Liver (tissue), 9 donors: ENCODE results near the gene SLC4A11. TPM values are rescaled to one million over a fixed set of nuclear protein-coding genes. Genes with fewer than 3 reads are reported as not detected.

Experiments used
- DNase-seq: peaks from one replicate; pipeline ENCODE4 v3.0.0-alpha.2; 2017; ENCODE audit warnings: low spot score
- H3K27ac ChIP-seq, 2 donors: one replicate each; pipeline ENCODE4 v1.7.0; 2013; ENCODE audit warnings: inconsistent platforms in 2 of 2, low read length in 2 of 2, control low read depth in 1 of 2, low read depth in 1 of 2, mild to moderate bottlenecking in 1 of 2
- H3K27me3 ChIP-seq, 4 donors: one replicate each; pipeline versions ENCODE4 v1.6.1 to v1.7.0; 2013; ENCODE audit warnings: low read length in 3 of 4, inconsistent platforms in 1 of 4, mild to moderate bottlenecking in 1 of 4, moderate library complexity in 1 of 4; ENCODE audit not compliant: control insufficient read depth in 4 of 4, insufficient read depth in 4 of 4
- H3K36me3 ChIP-seq, 4 donors: one replicate each; pipeline versions ENCODE4 v1.6.1 to v1.7.0; 2013; ENCODE audit warnings: low read length in 3 of 4, mild to moderate bottlenecking in 3 of 4, low read depth in 1 of 4, moderate library complexity in 1 of 4; ENCODE audit not compliant: control insufficient read depth in 4 of 4, insufficient read depth in 3 of 4
- H3K4me1 ChIP-seq, 4 donors: one replicate each; pipeline versions ENCODE4 v1.6.1 to v1.7.0; 2013; ENCODE audit warnings: low read length in 3 of 4, mild to moderate bottlenecking in 3 of 4, moderate library complexity in 1 of 4; ENCODE audit not compliant: control insufficient read depth in 4 of 4, insufficient read depth in 4 of 4
- H3K4me3 ChIP-seq, 3 donors: one replicate each; pipeline versions ENCODE4 v1.6.1 to v1.7.0; 2013; ENCODE audit warnings: low read length in 3 of 3, control low read depth in 1 of 3, low read depth in 1 of 3, mild to moderate bottlenecking in 1 of 3
- H3K9ac ChIP-seq, 2 donors: one replicate each; pipeline ENCODE4 v1.7.0; 2013; ENCODE audit warnings: low read length in 2 of 2, mild to moderate bottlenecking in 2 of 2, moderate library complexity in 2 of 2, control low read depth in 1 of 2, low read depth in 1 of 2
- H3K9me3 ChIP-seq, 4 donors: one replicate each; pipeline versions ENCODE4 v1.6.1 to v1.7.0; 2013; ENCODE audit warnings: low read length in 3 of 4; ENCODE audit not compliant: control insufficient read depth in 4 of 4
- EGR1 ChIP-seq, 2 donors: IDR thresholded peaks; 2 replicates each; pipeline ENCODE4 v1.6.1; 2016 to 2018; ENCODE audit warnings: antibody characterized with exemption in 2 of 2, low read depth in 2 of 2
- FOXA1 ChIP-seq: IDR thresholded peaks from 2 replicates; pipeline ENCODE4 v1.6.1; 2016; ENCODE audit warnings: antibody characterized with exemption
- FOXA2 ChIP-seq: IDR thresholded peaks from 2 replicates; pipeline ENCODE4 v1.6.1; 2016; ENCODE audit warnings: antibody characterized with exemption
- GABPA ChIP-seq, 2 donors: IDR thresholded peaks in 1 of 2; conservative IDR thresholded peaks in 1 of 2; 2 replicates each; pipeline ENCODE4 v1.6.1; 2016; ENCODE audit warnings: antibody characterized with exemption in 2 of 2, mild to moderate bottlenecking in 1 of 2, moderate library complexity in 1 of 2
- HNF4G ChIP-seq: IDR thresholded peaks from 2 replicates; pipeline ENCODE4 v1.6.1; 2016; ENCODE audit warnings: antibody characterized with exemption
- JUND ChIP-seq, 2 donors: IDR thresholded peaks; 2 replicates each; pipeline ENCODE4 v1.6.1; 2016; ENCODE audit warnings: antibody characterized with exemption in 2 of 2
- MAX ChIP-seq: IDR thresholded peaks from 2 replicates; pipeline ENCODE4 v1.6.1; 2016; ENCODE audit warnings: antibody characterized with exemption
- NR2F2 ChIP-seq: IDR thresholded peaks from 2 replicates; pipeline ENCODE4 v1.6.1; 2016; ENCODE audit warnings: antibody characterized with exemption
- RAD21 ChIP-seq, 2 donors: IDR thresholded peaks; 2 replicates each; pipeline ENCODE4 v1.6.1; 2016; ENCODE audit warnings: antibody characterized with exemption in 2 of 2, mild to moderate bottlenecking in 2 of 2
- REST ChIP-seq: IDR thresholded peaks from 2 replicates; pipeline ENCODE4 v1.6.1; 2016; ENCODE audit warnings: antibody characterized with exemption, mild to moderate bottlenecking
- RXRA ChIP-seq, 2 donors: IDR thresholded peaks; 2 replicates each; pipeline ENCODE4 v1.6.1; 2017 to 2018; ENCODE audit warnings: antibody characterized with exemption in 2 of 2, mild to moderate bottlenecking in 1 of 2
- TAF1 ChIP-seq: conservative IDR thresholded peaks from 2 replicates; pipeline ENCODE4 v1.6.1; 2016; ENCODE audit warnings: antibody characterized with exemption, mild to moderate bottlenecking
- YY1 ChIP-seq: IDR thresholded peaks from 2 replicates; pipeline ENCODE4 v1.6.1; 2016; ENCODE audit warnings: antibody characterized with exemption, mild to moderate bottlenecking
- ZBTB33 ChIP-seq: IDR thresholded peaks from 2 replicates; pipeline ENCODE4 v1.6.1; 2016; ENCODE audit warnings: antibody characterized with exemption
- WGBS: extraction: QIAGEN DNeasy Blood & Tissue Kit; methylation state at CpG from one replicate; pipeline ENCODE4 v1.1.7; 2013; 5-methylcytosine and 5-hydroxymethylcytosine counted together
- polyA plus RNA-seq, 2 donors: library from polyadenylated mRNA; stranded (reverse) in 1 of 2; unstranded in 1 of 2; fragments of 200-250 nt in 1 of 2; fragments of >200 nt in 1 of 2; fragmentation: Nextera tagmentation in 1 of 2; extraction: Ambion mirVana in 1 of 2; gene quantifications; one replicate each; pipeline versions ENCODE4 v1.2.1 to v1.2.3, GENCODE V29; 2013 to 2015
- total RNA-seq, 2 donors: library from RNA; depleted of rRNA; stranded (reverse); fragments of >200 nt; gene quantifications; one replicate each; pipeline ENCODE4 v1.2.3, GENCODE V29; 2014
- TF ChIP-seq, protein P1 (sequence below): fragments of 150-350 bp; IDR thresholded peaks from 2 replicates; pipeline ENCODE4 v1.5.1; 2017; ENCODE audit warnings: improper control_type of control experiment, low read depth, low read length; ENCODE audit not compliant: missing input control
- donor health status: healthy.
- donor health status: healthy.
- donor health status: healthy.
- donor health status: healthy.
- donor health status: healthy.

Gene SLC4A11
- total and polyA plus RNA-seq, 4 donors: under 0.01 to 0.13 (median 0.06) TPM

- peaks cover 6 to 24% (median 15%) of the 10 kb centered on the region in 4 donors for H3K4me1 ChIP-seq
- no peaks in the 10 kb centered on the region for H3K27me3 ChIP-seq
- peak overlapping the region; percentile 98 to 99 for H3K27ac ChIP-seq
- peak overlapping the region; percentile 74 to 99 (median 95) for H3K4me3 ChIP-seq
- H3K36me3 ChIP-seq: peaks cover 2 to 18% (median 9%) of the 10 kb centered on the region in 4 donors
- peak overlapping the region; percentile 63 to 91 for H3K9ac ChIP-seq
- no peaks in the 10 kb centered on the region for H3K9me3 ChIP-seq
- TF ChIP-seq YY1: no peak
- TF ChIP-seq MAX: no peak
- no peak for TF ChIP-seq FOXA1
- TF ChIP-seq JUND (IDR thresholded peaks at IDR 0.05): no peak
- TF ChIP-seq GABPA (IDR thresholded peaks at IDR 0.05 in 1 of 2, conservative IDR thresholded peaks at IDR 0.05 in 1 of 2): no peak
- no peak for TF ChIP-seq FOXA2
- no peak for TF ChIP-seq RAD21 (IDR thresholded peaks at IDR 0.05)
- no peak for TF ChIP-seq NR2F2
- TF ChIP-seq TAF1: no peak
- no peak for TF ChIP-seq EGR1 (IDR thresholded peaks at IDR 0.05; ENCODE audit: low read depth in 2 of 2)
- TF ChIP-seq RXRA (IDR thresholded peaks at IDR 0.05): no peak
- TF ChIP-seq HNF4G: no peak
- WGBS: 6% methylated on average over 31 of the region's 31 CpGs
- DNase-seq: peak; percentile 50
These were observed 35.5 kb downstream of the SLC4A11 start for GRCh38 chr20:3203315-3204123.

DNA sequence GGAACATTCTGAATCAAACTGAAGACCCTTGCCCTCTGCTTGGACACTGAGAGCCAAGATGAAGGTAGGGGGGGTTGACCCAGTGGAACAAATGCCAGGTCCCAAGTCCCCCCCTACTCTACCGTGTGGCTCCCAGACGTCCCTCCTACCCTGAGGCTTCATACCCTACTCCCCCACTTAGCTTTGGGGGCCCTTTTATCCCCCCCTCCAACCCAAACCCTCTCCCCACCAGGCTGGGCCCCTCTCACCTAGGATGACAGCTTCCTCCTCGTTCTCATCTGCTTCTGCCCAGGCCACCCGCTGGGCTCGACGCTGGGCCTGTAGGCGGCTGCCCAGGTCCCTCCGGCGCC is 36.0 kb downstream of the SLC4A11 start:
- DNase-seq: no peak
- 43% methylated on average over 9 of the region's 9 CpGs for WGBS
- Histone ChIP-seq H3K4me3 (peak overlapping the region; percentile 74 to 99 (median 95)), H3K36me3 (peaks cover 2 to 18% (median 9%) of the 10 kb centered on the region in 4 donors), H3K27ac (no peak overlapping the region), H3K27me3 (no peaks in the 10 kb centered on the region), H3K9me3 (no peaks in the 10 kb centered on the region), H3K9ac (peak overlapping the region in 1 of 2 donors; percentile 63), H3K4me1 (peaks cover 6 to 18% (median 13%) of the 10 kb centered on the region in 4 donors)
- TF ChIP-seq GABPA (IDR thresholded peaks at IDR 0.05 in 1 of 2, conservative IDR thresholded peaks at IDR 0.05 in 1 of 2) (no peak), REST (no peak), ZBTB33 (no peak), MAX (no peak), TAF1 (no peak), HNF4G (no peak)
- TF ChIP-seq, protein P1, sequence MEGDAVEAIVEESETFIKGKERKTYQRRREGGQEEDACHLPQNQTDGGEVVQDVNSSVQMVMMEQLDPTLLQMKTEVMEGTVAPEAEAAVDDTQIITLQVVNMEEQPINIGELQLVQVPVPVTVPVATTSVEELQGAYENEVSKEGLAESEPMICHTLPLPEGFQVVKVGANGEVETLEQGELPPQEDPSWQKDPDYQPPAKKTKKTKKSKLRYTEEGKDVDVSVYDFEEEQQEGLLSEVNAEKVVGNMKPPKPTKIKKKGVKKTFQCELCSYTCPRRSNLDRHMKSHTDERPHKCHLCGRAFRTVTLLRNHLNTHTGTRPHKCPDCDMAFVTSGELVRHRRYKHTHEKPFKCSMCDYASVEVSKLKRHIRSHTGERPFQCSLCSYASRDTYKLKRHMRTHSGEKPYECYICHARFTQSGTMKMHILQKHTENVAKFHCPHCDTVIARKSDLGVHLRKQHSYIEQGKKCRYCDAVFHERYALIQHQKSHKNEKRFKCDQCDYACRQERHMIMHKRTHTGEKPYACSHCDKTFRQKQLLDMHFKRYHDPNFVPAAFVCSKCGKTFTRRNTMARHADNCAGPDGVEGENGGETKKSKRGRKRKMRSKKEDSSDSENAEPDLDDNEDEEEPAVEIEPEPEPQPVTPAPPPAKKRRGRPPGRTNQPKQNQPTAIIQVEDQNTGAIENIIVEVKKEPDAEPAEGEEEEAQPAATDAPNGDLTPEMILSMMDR: no peak
